Smooth muscle cell (in vitro differentiated cells): ENCODE measurements around the gene CD9. TPM values are rescaled to one million over a fixed set of nuclear protein-coding genes. Genes with fewer than 3 reads are reported as not detected.

Source experiments
- polyA plus RNA-seq: library from polyadenylated mRNA; unstranded; fragments of >200 nt; fragmentation: Nextera tagmentation; extraction: Ambion mirVana; gene quantifications from 2 replicates; pipeline ENCODE4 v1.2.1, GENCODE V29; 2016
- small RNA-seq: library from RNA; depleted of rRNA; stranded (forward); fragments of <200 nt; gene quantifications from one replicate; pipeline ENCODE3, GENCODE V24; 2014
- total RNA-seq: library from RNA; depleted of rRNA; stranded (reverse); fragments of >200 nt; gene quantifications from 2 replicates; pipeline ENCODE4 v1.2.3, GENCODE V29; 2014

Gene CD9
- total and polyA plus RNA-seq, 2 experiments from 2014 or later, result 144 to 207 TPM

Small RNA genes within 50 kb of the gene (small RNA-seq; reads per million reads assigned to genes)
- not detected for gene ATP5MFP5
- gene RF00019, result not detected

Other genes starting within 250 kb of the CD9 start
- gene VWF, start 75.7 kb upstream of the CD9 start, total RNA-seq, result 0.09 TPM in 1 of 2 replicates, not detected in the other
- gene VWF, start 75.7 kb upstream of the CD9 start, polyA plus RNA-seq, result 0.19 and 0.79 TPM in 2 replicates
- 6.5 and 7.8 TPM in 2 replicates for gene PLEKHG6, start 110.3 kb downstream of the CD9 start, total RNA-seq
- 5.2 and 21.9 TPM in 2 replicates for gene PLEKHG6, start 110.3 kb downstream of the CD9 start, polyA plus RNA-seq
- 110 and 139 TPM in 2 replicates for gene TNFRSF1A, start 141.7 kb downstream of the CD9 start, total RNA-seq
- 144 and 148 TPM in 2 replicates for gene TNFRSF1A, start 141.7 kb downstream of the CD9 start, polyA plus RNA-seq
- gene SCNN1A, start 175.2 kb downstream of the CD9 start, total RNA-seq, result 1.3 and 1.5 TPM in 2 replicates
- 0.57 and 1.0 TPM in 2 replicates for gene SCNN1A, start 175.2 kb downstream of the CD9 start, polyA plus RNA-seq
- gene LTBR, start 183.8 kb downstream of the CD9 start, total RNA-seq, result 35.1 and 38.3 TPM in 2 replicates
- 72.9 and 97.8 TPM in 2 replicates for gene LTBR, start 183.8 kb downstream of the CD9 start, polyA plus RNA-seq
- gene CD27, start 244.6 kb downstream of the CD9 start, total RNA-seq, result not detected in 2 replicates
- gene CD27, start 244.6 kb downstream of the CD9 start, polyA plus RNA-seq, result not detected in 2 replicates